NCI-H1436 treated with DMSO at 0.1 percent for 48 hours (cell line): ENCODE data around the gene HS6ST2.

ENCODE experiments used
- DNase-seq: peaks from one replicate; lab custom pipeline; 2025; lab: John Stamatoyannopoulos, UW

Gene HS6ST2

DNA sequence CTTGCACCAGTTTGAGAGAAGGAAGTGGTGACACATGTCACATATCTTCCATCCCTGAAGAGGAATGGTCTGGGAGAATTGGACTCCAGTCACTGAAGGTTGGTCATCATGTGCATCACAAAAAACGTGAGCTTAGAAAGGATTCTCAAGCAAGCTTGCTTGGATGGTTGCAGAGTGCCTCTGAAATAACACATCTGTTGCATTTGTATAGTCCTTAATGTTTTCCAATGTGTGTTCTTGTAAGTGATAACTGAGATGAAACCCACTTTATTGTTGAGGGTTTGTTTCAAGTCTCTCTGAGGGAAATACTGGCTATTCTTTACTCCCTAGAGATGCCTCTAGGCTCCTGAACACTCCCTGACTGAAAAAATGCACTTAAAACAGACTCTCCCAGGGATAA is 285.1 kb downstream of the HS6ST2 start:
- DNase-seq = no peak

DNA sequence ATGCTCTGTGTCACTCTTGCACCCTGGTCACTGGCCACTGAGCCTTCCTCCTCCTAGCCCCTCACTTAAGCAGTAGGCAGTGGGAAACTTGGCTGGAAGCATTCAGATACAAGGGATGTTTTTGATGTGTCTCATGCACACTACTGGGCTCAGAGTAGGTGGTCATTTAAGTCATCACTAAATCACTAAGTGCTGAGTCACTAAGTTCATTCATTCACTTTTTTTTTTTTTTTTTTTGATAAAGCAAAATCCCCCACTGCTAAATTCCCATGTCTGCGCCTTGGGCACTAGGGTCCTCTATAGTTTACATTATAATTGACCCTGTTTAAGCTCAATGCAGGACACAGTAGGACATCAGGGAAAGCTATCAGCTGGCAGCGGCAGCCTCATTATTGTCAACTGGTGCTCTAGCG is 287.2 kb downstream of the HS6ST2 start:
- no peak for DNase-seq

DNA sequence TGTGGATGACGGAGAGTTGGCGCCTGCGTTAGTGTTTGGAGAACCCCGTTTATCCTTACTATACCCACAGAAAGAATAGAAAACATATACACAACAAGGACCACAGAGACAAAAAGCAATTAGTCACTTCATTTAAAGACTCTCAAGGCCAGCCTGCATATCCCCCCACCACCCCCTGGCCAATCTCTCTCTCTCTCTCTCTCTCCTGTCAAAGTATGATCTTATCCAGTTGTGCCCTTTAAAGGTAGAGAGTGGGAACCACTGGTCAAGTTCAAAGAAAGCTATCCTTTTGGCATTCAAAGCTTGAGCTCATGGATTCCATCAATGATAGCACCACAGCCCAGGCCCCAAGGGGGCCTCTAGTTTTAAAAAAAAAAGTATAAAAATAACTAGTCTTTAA is 289.3 kb downstream of the HS6ST2 start:
- DNase-seq = no peak

DNA sequence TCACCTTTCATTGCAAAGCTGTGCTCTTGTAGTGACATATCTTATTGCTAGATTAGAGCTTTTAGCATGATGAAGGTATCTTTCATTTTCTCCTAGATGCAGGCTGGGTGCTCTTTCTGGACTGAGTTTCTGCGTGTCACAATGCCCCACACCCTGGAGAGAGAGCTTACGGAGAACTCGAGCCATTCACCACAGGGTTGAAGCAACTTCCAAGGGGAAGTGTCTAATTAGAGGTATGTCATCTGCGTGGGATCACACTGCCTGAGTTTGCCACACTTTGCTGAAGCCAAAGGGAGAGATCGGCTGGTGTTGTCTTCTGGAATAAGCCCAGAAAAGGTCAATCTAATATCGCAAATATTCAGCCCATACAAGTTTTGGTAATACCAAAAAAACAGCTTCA is 290.3 kb downstream of the HS6ST2 start:
- DNase-seq = no peak

GRCh38 chrX:132665676-132666075 is 292.8 kb downstream of the HS6ST2 start:
- DNase-seq = no peak

DNA sequence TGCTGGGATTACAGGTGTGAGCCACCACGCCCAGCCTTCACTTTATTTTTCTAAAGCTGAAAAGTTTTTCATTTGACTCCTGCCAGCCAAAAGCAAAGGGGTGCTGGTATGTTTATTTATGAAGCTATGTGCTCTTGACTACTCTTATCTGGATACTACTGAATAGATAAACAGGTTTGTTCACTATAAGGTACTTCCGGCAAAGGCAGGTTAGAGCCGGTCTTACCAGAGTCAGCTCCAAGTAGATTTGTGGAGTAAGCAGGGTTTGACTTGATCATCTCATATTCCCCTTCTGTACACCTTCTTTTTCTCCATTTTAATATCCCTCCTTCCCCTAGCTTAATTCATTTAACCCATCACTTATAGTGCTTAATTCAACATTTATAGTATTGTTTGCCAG is 294.2 kb downstream of the HS6ST2 start:
- DNase-seq = no peak

- no peak for DNase-seq
These were observed 295.6 kb downstream of the HS6ST2 start for GRCh38 chrX:132662844-132663243.

DNA sequence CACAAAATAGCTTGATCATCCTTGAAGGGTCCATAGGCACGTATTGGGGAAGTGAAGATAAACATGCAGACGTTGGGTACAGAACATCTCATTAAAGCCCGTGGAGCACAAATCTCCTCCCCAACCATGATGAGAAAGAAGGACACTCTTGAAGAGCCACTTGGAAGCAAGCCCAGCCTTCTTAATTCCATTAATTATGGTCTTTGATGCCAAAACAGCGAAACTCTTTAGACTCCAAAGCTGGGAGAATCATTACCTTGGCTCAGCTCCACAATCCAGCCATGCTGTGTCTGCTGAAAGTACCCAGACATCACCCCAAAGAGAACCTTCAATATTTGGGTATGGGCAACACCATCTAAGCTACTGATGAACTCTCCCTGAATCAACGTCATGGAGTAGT is 300.6 kb downstream of the HS6ST2 start:
- no peak for DNase-seq

GRCh38 chrX:132652871-132653270 is 305.6 kb downstream of the HS6ST2 start:
- DNase-seq = no peak

DNA sequence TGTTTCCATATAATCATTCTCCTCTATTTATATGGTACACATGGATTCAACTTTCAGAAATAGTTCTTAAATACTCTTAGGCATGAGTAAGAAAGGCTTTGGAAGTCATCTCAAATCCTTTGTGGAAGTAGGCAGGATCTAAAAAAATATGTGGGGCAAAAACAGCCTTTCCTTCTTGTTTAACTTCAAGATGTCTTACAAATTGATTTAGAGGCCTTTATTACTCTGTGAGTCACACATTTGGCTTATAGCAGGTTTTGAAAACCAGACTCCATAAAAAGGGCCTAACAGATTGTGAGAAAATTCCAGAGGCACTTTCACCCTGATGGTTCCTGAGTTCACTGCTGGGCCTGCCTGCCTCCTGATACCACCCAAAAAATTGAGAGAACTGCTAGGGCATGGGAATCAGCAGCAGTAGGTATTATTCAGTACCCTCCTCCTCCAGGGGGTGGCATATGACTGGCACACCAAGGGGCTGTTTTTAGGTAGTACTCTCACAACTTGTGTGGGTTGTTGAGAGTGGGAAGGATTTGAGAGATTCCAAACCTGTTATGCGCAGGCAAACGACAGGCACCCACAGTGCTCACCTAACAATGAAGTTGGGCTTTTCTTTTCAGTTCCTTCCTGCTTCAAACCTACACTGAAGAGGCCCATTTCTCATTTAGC is 306.9 kb downstream of the HS6ST2 start:
- no peak for DNase-seq

DNA sequence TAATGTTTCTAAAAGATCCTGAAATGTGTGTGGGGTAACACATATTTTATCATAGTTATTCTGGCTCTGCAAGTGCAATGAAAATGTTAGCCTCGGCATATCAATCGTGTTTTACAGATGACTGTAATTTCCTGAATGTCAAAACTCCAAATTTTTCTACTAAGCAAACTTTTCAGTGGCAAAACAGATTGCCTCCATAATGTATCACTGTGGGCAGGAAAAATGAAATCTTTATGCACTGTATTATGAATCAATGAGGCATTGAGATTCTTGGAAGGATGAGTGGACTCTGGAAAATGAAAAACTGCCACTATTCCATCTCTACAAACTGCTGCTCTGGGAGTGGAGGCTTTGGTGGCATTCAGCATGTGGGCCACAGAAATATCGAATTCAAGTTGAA is 309.5 kb downstream of the HS6ST2 start:
- no peak for DNase-seq

- DNase-seq = no peak
These were observed 319.0 kb downstream of the HS6ST2 start for GRCh38 chrX:132639446-132639845.

DNA sequence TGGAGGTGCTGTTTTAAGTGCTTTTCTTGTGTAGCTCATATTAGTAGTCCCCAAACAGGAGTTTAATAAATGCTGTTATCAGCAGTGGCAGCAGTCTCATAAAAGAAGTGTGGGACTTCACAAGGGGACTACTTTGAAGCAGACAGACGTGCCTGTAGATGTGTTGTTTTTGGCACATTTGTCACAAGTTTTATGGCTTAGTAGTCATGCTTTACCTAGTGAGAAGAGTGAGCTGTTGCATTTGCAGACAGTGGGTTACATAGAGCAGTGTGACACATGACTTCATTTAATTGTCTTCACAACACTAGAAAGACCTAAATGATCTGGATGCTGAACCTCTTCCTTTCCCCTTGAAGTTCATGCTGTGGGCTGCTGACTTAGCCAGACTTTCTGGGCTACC is 320.1 kb downstream of the HS6ST2 start:
- no peak for DNase-seq

DNA sequence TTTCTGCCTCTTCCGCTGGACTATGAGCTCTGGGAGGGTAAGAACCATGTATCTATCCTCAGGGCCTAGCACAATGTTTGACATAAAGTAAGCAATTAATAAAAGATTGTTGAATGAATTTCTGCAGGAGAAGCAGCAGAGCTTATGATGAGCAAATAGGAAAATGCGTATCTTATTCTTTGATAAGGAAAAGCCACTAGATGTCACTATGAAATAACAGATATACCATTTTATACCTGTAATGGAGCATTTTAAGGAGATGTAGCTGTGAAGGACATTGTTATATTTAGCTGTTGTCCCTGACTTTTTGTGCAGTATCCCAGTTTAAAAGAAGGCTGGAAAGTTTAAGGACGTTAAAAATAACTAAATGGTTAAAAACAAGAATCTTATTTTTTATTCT is 322.3 kb downstream of the HS6ST2 start:
- DNase-seq = no peak

GRCh38 chrX:132634521-132634920 is 323.9 kb downstream of the HS6ST2 start:
- DNase-seq = no peak

GRCh38 chrX:132631579-132632232 is 326.7 kb downstream of the HS6ST2 start:
- no peak for DNase-seq

DNA sequence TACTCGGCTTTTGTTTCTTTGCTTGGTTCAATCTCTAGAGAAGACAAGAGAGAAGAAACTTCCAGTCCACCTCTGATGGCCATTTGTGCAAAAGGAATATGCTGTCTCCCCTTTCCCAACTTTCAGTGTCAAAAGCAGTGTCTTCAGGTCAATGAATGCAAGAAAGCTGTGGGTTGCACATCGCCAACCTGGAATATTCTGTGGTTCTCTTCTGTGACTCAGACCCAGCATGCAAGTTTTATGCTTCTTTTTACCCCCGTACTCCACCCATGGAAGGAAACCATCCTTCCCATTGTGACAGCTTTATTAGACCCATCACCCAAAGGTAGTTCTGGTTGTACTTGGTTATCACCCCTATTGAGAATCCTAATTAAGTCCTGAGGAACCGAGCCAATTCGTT is 334.0 kb downstream of the HS6ST2 start:
- no peak for DNase-seq

GRCh38 chrX:132623942-132624341 is 334.5 kb downstream of the HS6ST2 start:
- DNase-seq = no peak

- no peak for DNase-seq
These were observed 335.1 kb downstream of the HS6ST2 start for GRCh38 chrX:132623300-132623699.

DNA sequence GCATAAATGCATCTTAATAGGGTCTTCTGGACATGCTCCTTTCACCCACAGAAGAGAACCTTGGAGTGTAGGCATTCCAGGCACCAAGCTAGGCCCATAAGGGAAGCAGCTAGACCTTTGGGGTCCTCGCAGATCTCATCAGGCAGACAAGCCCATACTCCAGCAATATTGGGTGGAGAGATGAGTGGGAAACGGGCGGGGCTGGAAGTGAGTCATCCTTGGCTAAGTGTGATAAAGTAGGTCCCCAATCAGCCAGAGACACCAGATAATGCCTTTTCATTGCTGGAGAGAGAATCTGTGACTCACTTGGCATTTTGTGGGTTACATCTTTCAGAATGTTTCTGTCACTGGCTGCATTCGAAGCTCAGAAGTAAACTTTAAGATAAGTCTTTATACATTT is 336.3 kb downstream of the HS6ST2 start:
- no peak for DNase-seq

GRCh38 chrX:132618810-132619209 is 339.6 kb downstream of the HS6ST2 start:
- DNase-seq = no peak

GRCh38 chrX:132615391-132616131 is 342.9 kb downstream of the HS6ST2 start:
- DNase-seq = no peak

DNA sequence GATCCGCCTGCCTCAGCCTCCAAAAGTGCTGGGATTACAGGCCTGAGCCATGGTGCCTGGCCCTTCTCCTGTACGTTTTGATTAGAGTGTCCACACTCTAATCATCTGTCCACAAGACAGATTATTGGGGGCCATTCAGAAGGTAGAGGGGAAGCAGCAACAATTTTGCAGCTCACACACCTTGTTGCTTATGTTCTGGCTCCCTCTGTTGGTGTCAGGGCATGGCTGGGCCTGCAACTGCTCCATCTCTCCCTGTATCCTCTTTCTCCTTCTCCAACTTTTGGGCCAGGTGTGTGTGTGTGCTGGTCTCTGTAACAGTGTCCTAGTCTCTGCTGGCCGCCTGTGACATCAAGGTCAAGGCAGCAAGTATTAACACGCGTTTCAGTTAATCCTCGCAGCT is 344.1 kb downstream of the HS6ST2 start:
- DNase-seq = no peak
